H9 (cell line): ENCODE data around the gene ARL16. TPM values are rescaled to one million over a fixed set of nuclear protein-coding genes. Genes with fewer than 3 reads are reported as not detected.

ENCODE experiments used
- DNase-seq: peaks from one replicate; pipeline ENCODE4 v3.0.0-alpha.2; 2017
- H2AFZ ChIP-seq: one replicate; pipeline ENCODE4 v1.6.1; 2013; ENCODE audit warnings: mild to moderate bottlenecking, low read length, control low read depth, moderate library complexity
- H2AK5ac ChIP-seq: 2 replicates; pipeline ENCODE4 v1.6.1; 2013; ENCODE audit warnings: low read length, control low read depth, mixed read lengths; ENCODE audit not compliant: insufficient read length
- H2BK120ac ChIP-seq: one replicate; pipeline ENCODE4 v1.6.1; 2013; ENCODE audit warnings: low read depth, mild to moderate bottlenecking, low read length, control low read depth, inconsistent platforms; ENCODE audit not compliant: poor library complexity, severe bottlenecking
- H2BK12ac ChIP-seq: 2 replicates; pipeline ENCODE4 v1.6.1; 2013; ENCODE audit warnings: low read length, control low read depth, mixed read lengths, low read depth; ENCODE audit not compliant: insufficient read length
- H2BK15ac ChIP-seq: 2 replicates; pipeline ENCODE4 v1.6.1; 2013; ENCODE audit warnings: low read depth, low read length, control low read depth
- H2BK20ac ChIP-seq: one replicate; pipeline ENCODE4 v1.6.1; 2013; ENCODE audit warnings: low read depth, mild to moderate bottlenecking, low read length, control low read depth, inconsistent platforms; ENCODE audit not compliant: poor library complexity, severe bottlenecking
- H2BK5ac ChIP-seq: 2 replicates; pipeline ENCODE4 v1.6.1; 2013; ENCODE audit warnings: low read length, control low read depth, mixed read lengths; ENCODE audit not compliant: insufficient read length
- H3K14ac ChIP-seq: 2 replicates; pipeline ENCODE4 v1.6.1; 2013; ENCODE audit warnings: low read length, control low read depth; ENCODE audit not compliant: insufficient read depth
- H3K18ac ChIP-seq: 2 replicates; pipeline ENCODE4 v1.6.1; 2013; ENCODE audit warnings: low read depth, mild to moderate bottlenecking, mixed read lengths, low read length, control low read depth; ENCODE audit not compliant: insufficient read length
- H3K23ac ChIP-seq: 2 replicates; pipeline ENCODE4 v1.6.1; 2013; ENCODE audit warnings: low read length, control low read depth, mixed read lengths, low read depth; ENCODE audit not compliant: insufficient read length
- H3K23me2 ChIP-seq: 2 replicates; pipeline ENCODE4 v1.6.1; 2013; ENCODE audit warnings: low read depth, mild to moderate bottlenecking, mixed read lengths, low read length, control low read depth; ENCODE audit not compliant: insufficient read length, poor library complexity, severe bottlenecking
- H3K27ac ChIP-seq: 2 replicates; pipeline ENCODE4 v1.5.1; 2013; ENCODE audit warnings: low read length, control low read depth, mixed read lengths, low read depth; ENCODE audit not compliant: insufficient read length
- H3K27me3 ChIP-seq: 2 replicates; pipeline ENCODE4 v1.6.1; 2013; ENCODE audit warnings: low read length, control low read depth, inconsistent platforms; ENCODE audit not compliant: insufficient read depth
- H3K4ac ChIP-seq: 2 replicates; pipeline ENCODE4 v1.6.1; 2013; ENCODE audit warnings: low read depth, mild to moderate bottlenecking, control low read depth, inconsistent platforms, low read length, moderate library complexity
- H3K4me1 ChIP-seq: 2 replicates; pipeline ENCODE4 v1.6.1; 2013; ENCODE audit warnings: low read length, control low read depth, inconsistent platforms; ENCODE audit not compliant: insufficient read depth
- H3K4me2 ChIP-seq: 2 replicates; pipeline ENCODE4 v1.6.1; 2013; ENCODE audit warnings: low read length, control low read depth, mixed read lengths; ENCODE audit not compliant: insufficient read length, insufficient read depth
- H3K56ac ChIP-seq: 2 replicates; pipeline ENCODE4 v1.6.1; 2013; ENCODE audit warnings: low read depth, mild to moderate bottlenecking, mixed read lengths, low read length, control low read depth; ENCODE audit not compliant: insufficient read length
- H3K79me1 ChIP-seq: 2 replicates; pipeline ENCODE4 v1.6.1; 2013; ENCODE audit warnings: low read depth, mild to moderate bottlenecking, moderate library complexity, low read length, control low read depth, inconsistent platforms; ENCODE audit not compliant: insufficient read depth, poor library complexity, severe bottlenecking
- H3K79me2 ChIP-seq: 2 replicates; pipeline ENCODE4 v1.6.1; 2013; ENCODE audit warnings: low read length, control low read depth, inconsistent platforms; ENCODE audit not compliant: insufficient read depth
- H3K9ac ChIP-seq: 2 replicates; pipeline ENCODE4 v1.6.1; 2013; ENCODE audit warnings: low read length, control low read depth, mixed read lengths; ENCODE audit not compliant: insufficient read length; ENCODE audit errors: extremely low read depth
- H3K9me3 ChIP-seq: one replicate; pipeline ENCODE4 v1.6.1; 2013; ENCODE audit warnings: low read depth, low read length, inconsistent platforms; ENCODE audit not compliant: control insufficient read depth
- H3T11ph ChIP-seq: one replicate; pipeline ENCODE4 v1.6.1; 2013; ENCODE audit warnings: mild to moderate bottlenecking, low read length, control low read depth, inconsistent platforms
- H4K20me1 ChIP-seq: one replicate; pipeline ENCODE4 v1.6.1; 2013; ENCODE audit not compliant: control insufficient read depth, insufficient read length, insufficient read depth
- H4K5ac ChIP-seq: 2 replicates; pipeline ENCODE4 v1.6.1; 2013; ENCODE audit warnings: low read depth, mild to moderate bottlenecking, mixed read lengths, low read length, control low read depth; ENCODE audit not compliant: insufficient read length
- H4K8ac ChIP-seq: replicated peaks from 2 replicates; pipeline ENCODE4 v1.6.1; 2013; ENCODE audit warnings: low read length, control low read depth, mixed read lengths, low read depth; ENCODE audit not compliant: insufficient read length
- H4K91ac ChIP-seq: 2 replicates; pipeline ENCODE4 v1.6.1; 2013; ENCODE audit warnings: low read depth, mild to moderate bottlenecking, moderate library complexity, mixed read lengths, low read length, control low read depth; ENCODE audit not compliant: insufficient read length
- H3K27ac Mint-ChIP-seq, 3 experiments: 2 replicates in 2 of 3; 3 replicates in 1 of 3; pipeline ENCODE4 v1.8.0; 2020 to 2021; ENCODE audit warnings: mixed read lengths in 3 of 3, mild to moderate bottlenecking in 1 of 3, moderate library complexity in 1 of 3
- H3K27me3 Mint-ChIP-seq: 2 replicates; pipeline ENCODE4 v1.8.0; 2021; ENCODE audit warnings: low read depth, mild to moderate bottlenecking, moderate library complexity, mixed read lengths
- H3K36me3 Mint-ChIP-seq, 3 experiments: 2 replicates in 2 of 3; 3 replicates in 1 of 3; pipeline ENCODE4 v1.8.0; 2020 to 2021; ENCODE audit warnings: low read depth in 3 of 3, mixed read lengths in 3 of 3; ENCODE audit not compliant: insufficient read depth in 1 of 3
- H3K4me1 Mint-ChIP-seq, 2 experiments: 2 replicates each; pipeline ENCODE4 v1.8.0; 2020; ENCODE audit warnings: mixed read lengths in 2 of 2
- H3K4me3 Mint-ChIP-seq, 2 experiments: 2 replicates in 1 of 2; 3 replicates in 1 of 2; pipeline ENCODE4 v1.8.0; 2020 to 2021; ENCODE audit warnings: mild to moderate bottlenecking in 2 of 2, mixed read lengths in 2 of 2, moderate library complexity in 1 of 2
- H3K9me3 Mint-ChIP-seq, 2 experiments: 2 replicates in 1 of 2; 3 replicates in 1 of 2; pipeline ENCODE4 v1.8.0; 2020; ENCODE audit warnings: mild to moderate bottlenecking in 2 of 2, mixed read lengths in 2 of 2, moderate library complexity in 1 of 2
- CTCF ChIP-seq: fragments of 200-600 bp; sonication (generic); conservative IDR thresholded peaks from 3 replicates; pipeline ENCODE4 v1.8.0; 2021; ENCODE audit warnings: antibody characterized with exemption, mild to moderate bottlenecking
- WGBS: extraction: QIAGEN DNeasy Blood & Tissue Kit; methylation state at CpG from one replicate; pipeline ENCODE4 v1.1.7; 2013; ENCODE audit warnings: missing lambda C conversion rate, low lambda C conversion rate, mixed read lengths; ENCODE audit not compliant: insufficient read length; ENCODE audit errors: extremely low coverage; 5-methylcytosine and 5-hydroxymethylcytosine counted together
- total RNA-seq: library from RNA; stranded (reverse); gene quantifications from 2 replicates; pipeline ENCODE4 v1.2.1, GENCODE V29; 2021

ARL16 gene
- total RNA-seq, 1 experiment from 2014 or later: 58.6 TPM

- Histone ChIP-seq H3K79me1 (peaks cover 8% of the 10 kb centered on the region), H4K20me1 (no peaks in the 10 kb centered on the region), H2BK15ac (no peak overlapping the region), H3K56ac (no peak overlapping the region), H3T11ph (no peak overlapping the region), H2BK120ac (no peak overlapping the region), H3K23ac (no peak overlapping the region), H3K4ac (no peak overlapping the region), H4K91ac (no peak overlapping the region), H3K14ac (no peak overlapping the region), H3K18ac (no peak overlapping the region), H3K79me2 (peaks cover 9% of the 10 kb centered on the region; the same call in 1 of the 2 replicates), H3K27me3 (no peaks in the 10 kb centered on the region), H3K23me2 (peaks cover 10% of the 10 kb centered on the region), H3K9ac (no peak overlapping the region), H2BK20ac (no peak overlapping the region), H3K9me3 (no peaks in the 10 kb centered on the region), H4K5ac (no peak overlapping the region), H3K4me1 (no peaks in the 10 kb centered on the region), H2AK5ac (no peak overlapping the region), H3K4me2 (no peak overlapping the region), H2BK5ac (no peak overlapping the region), H2BK12ac (no peak overlapping the region), H2AFZ (no peak overlapping the region), H3K27ac (no peak overlapping the region), H4K8ac (no peak overlapping the region)
- H3K4me3 Mint-ChIP-seq: no peak overlapping the region
- no peak for TF ChIP-seq CTCF
- DNase-seq: no peak
- no peak overlapping the region for H3K27ac Mint-ChIP-seq
- peaks cover 0 to 16% (median 8%) of the 10 kb centered on the region in 3 experiments; a peak in 6 of 7 replicates for H3K36me3 Mint-ChIP-seq
- H3K9me3 Mint-ChIP-seq: no peaks in the 10 kb centered on the region
- peaks cover 16 to 18% of the 10 kb centered on the region in 2 experiments for H3K4me1 Mint-ChIP-seq
- no peaks in the 10 kb centered on the region; the same call in 1 of the 2 replicates for H3K27me3 Mint-ChIP-seq
- no CpG with 5 or more reads among the region's 11 CpGs for WGBS
Observed at GRCh38 chr17:81680150-81680549, 3.4 kb downstream of the ARL16 start.
